GM12891 (cell line): ENCODE measurements around the gene ZNF593OS.

Experiments
- DNase-seq: peaks from one replicate; pipeline ENCODE4 v3.0.0; 2011; ENCODE audit warnings: low spot score; ENCODE audit not compliant: insufficient read length
- FAIRE-seq: peaks from 2 replicates; lab custom pipeline; 2011; peaks lifted over from hg19 to GRCh38; lab: Jason Lieb, UNC
- PAX5 ChIP-seq: IDR thresholded peaks from 2 replicates; pipeline ENCODE4 v1.6.1; 2011; ENCODE audit warnings: low read length, moderate library complexity, mild to moderate bottlenecking; ENCODE audit not compliant: insufficient read depth, severe bottlenecking
- POLR2A ChIP-seq: IDR thresholded peaks from 2 replicates; pipeline ENCODE4 v1.6.1; 2011; ENCODE audit warnings: low read depth, low read length, control low read depth
- POLR2AphosphoS5 ChIP-seq: IDR thresholded peaks from 2 replicates; pipeline ENCODE4 v1.6.1; 2011; ENCODE audit warnings: low read depth, low read length, control low read depth
- POU2F2 ChIP-seq: IDR thresholded peaks from 2 replicates; pipeline ENCODE4 v1.6.1; 2011; ENCODE audit warnings: low read depth, mild to moderate bottlenecking, control low read depth, low read length, moderate library complexity
- SPI1 ChIP-seq: IDR thresholded peaks from 2 replicates; pipeline ENCODE4 v1.6.1; 2011; ENCODE audit warnings: low read depth, low read length, control low read depth
- TAF1 ChIP-seq: IDR thresholded peaks from 2 replicates; pipeline ENCODE4 v1.6.1; 2011; ENCODE audit warnings: low read depth, low read length, control low read depth

The ZNF593OS gene

GRCh38 chr1:26187882-26188281 is 16.2 kb upstream of the ZNF593OS start:
- no peak for TF ChIP-seq POLR2AphosphoS5
- no peak for TF ChIP-seq POU2F2
- no peak for TF ChIP-seq PAX5
- no peak for TF ChIP-seq SPI1
- TF ChIP-seq POLR2A: no peak
- TF ChIP-seq TAF1: no peak
- FAIRE-seq: no peak
- no peak for DNase-seq

GRCh38 chr1:26184883-26185282 is 13.3 kb upstream of the ZNF593OS start:
- TF ChIP-seq PAX5: no peak
- no peak for TF ChIP-seq POLR2AphosphoS5
- FAIRE-seq: no peak
- no peak for DNase-seq

- FAIRE-seq (no peak), DNase-seq (no peak)
- TF ChIP-seq SPI1: no peak
- TF ChIP-seq POLR2A: no peak
- no peak for TF ChIP-seq POLR2AphosphoS5
- no peak for TF ChIP-seq TAF1
- no peak for TF ChIP-seq POU2F2
Measured at GRCh38 chr1:26184086-26184485, 12.5 kb upstream of the ZNF593OS start.

DNA sequence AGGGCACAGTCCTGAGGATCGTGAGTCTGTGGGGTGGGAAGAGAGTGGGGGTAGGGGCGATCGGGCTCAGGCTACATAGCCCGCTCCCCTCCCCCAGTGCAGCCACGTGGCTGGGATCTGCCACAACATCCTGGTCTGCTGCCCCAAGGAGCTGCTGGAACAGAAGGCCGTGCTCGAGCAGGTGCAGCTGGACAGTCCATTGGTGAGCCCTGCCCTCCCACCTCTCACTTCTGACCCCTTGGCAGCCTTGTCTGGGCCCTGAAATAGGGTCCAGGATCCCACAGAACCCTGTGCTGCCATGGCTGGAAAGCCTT is 10.7 kb upstream of the ZNF593OS start:
- TF ChIP-seq POLR2A: no peak
- TF ChIP-seq TAF1: no peak
- no peak for TF ChIP-seq PAX5
- TF ChIP-seq POLR2AphosphoS5: no peak
- TF ChIP-seq SPI1: no peak
- no peak for TF ChIP-seq POU2F2
- DNase-seq (no peak), FAIRE-seq (no peak)

GRCh38 chr1:26181586-26182382 is 10.2 kb upstream of the ZNF593OS start:
- no peak for TF ChIP-seq POU2F2
- DNase-seq (no peak), FAIRE-seq (no peak)

DNA sequence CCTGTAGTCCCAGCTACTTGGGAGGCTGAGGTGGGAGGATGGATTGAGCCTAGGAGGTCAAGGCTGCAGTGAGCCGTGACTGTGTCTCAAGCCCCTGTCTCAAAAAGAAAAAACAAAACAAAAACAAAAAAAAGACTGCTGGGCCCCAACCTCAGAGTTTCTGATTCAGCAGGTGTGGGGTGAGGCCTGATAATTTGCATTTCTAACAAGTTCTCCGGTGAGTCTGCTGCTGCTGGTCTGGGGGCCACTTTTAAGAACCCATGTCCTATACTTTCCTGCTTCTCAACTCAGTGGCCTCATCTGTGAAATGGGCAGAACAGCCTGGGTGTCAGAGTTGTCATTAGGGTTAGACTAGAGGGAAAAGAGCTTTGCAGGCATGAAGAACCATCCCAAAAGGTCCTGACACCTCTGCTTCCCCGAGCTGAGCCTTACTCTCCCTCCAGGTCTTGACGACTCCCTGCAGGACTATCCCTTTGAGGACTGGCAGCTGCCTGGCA is 8.4 kb upstream of the ZNF593OS start:
- no peak for DNase-seq
- no peak for TF ChIP-seq TAF1
- TF ChIP-seq POLR2AphosphoS5: no peak
- no peak for TF ChIP-seq POLR2A
- no peak for TF ChIP-seq SPI1
- TF ChIP-seq PAX5: no peak

GRCh38 chr1:26177182-26177684 is 5.6 kb upstream of the ZNF593OS start, which contains the start of gene CNKSR1:
TSS of gene CNKSR1 (plus strand) at chr1:26177491. CDS start at chr1:26177548, 57 bp downstream.
- DNase-seq (no peak), FAIRE-seq (peak; percentile 13)
- TF ChIP-seq POLR2A: no peak
- no peak for TF ChIP-seq POLR2AphosphoS5
- no peak for TF ChIP-seq TAF1
- TF ChIP-seq POU2F2: no peak
- no peak for TF ChIP-seq PAX5
- no peak for TF ChIP-seq SPI1

More for the DNA sequence above, 8.4 kb upstream of the ZNF593OS start:
- FAIRE-seq: no peak

- FAIRE-seq: no peak
- TF ChIP-seq TAF1: no peak
- no peak for TF ChIP-seq POLR2A
- no peak for TF ChIP-seq SPI1
- no peak for TF ChIP-seq PAX5
- TF ChIP-seq POLR2AphosphoS5: no peak
- no peak for TF ChIP-seq POU2F2
- no peak for DNase-seq
Measured at GRCh38 chr1:26175346-26175745, 3.7 kb upstream of the ZNF593OS start.

- FAIRE-seq: no peak
- no peak for TF ChIP-seq POU2F2
- no peak for DNase-seq
Measured at GRCh38 chr1:26170472-26170821, 1.2 kb downstream of the ZNF593OS start.

DNA sequence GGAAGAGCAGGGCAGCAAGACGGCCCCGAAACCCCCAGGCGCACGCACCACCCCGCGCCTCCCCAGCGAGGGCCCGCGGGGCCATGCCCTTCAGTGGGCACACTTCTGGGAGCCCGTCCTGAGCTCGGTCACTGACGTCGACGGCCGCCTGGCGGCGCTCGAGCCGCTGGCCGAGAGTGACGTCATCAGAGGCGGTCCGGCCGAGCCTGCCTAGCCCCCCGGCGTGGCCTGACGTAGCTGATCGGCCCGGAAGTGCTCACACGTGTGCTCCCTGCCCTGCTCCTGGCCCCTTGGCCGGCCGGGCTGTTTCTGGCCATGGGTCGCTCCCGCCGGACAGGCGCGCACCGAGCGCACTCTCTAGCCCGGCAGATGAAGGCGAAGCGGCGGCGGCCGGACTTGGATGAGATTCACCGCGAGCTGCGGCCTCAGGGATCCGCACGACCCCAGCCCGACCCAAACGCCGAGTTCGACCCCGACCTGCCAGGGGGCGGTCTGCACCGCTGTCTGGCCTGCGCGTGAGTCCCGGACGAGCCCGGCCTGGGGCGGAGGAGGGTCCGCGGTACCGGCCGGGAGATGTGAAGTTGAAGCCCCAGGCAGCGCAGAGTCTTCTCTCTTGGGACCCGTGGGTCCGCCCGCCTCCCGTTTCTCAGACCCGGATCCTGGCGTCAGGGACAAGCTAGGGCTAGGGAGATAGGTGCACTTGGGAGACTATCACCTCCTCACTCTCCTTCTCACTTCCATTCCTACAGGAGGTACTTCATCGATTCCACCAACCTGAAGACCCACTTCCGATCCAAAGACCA is 1.8 kb downstream of the ZNF593OS start, which contains the start of gene ZNF593:
ZNF593 (plus strand) TSS at position 240 of the 803 bp plus-strand sequence; CDS start at position 316, 76 bp downstream.
- TF ChIP-seq POLR2AphosphoS5 (0 out of 2 replicates have a peak, but pooled peaks have one; percentile 61), PAX5 (no peak), SPI1 (peak; percentile 9; the same call in 1 of the 2 replicates), POLR2A (peak; percentile 76)
- FAIRE-seq: peak; percentile 100
- DNase-seq: peak; percentile 100
